ENCODE measurements around the gene MED17.

GRCh38 chr11:93849201-93849600, 65.1 kb downstream of the MED17 start:
- TF ChIP-seq EZH2 (IDR thresholded peaks at IDR 0.05; ENCODE audit: borderline replicate concordance, low read length), result no peak
- TF ChIP-seq, protein P1, sequence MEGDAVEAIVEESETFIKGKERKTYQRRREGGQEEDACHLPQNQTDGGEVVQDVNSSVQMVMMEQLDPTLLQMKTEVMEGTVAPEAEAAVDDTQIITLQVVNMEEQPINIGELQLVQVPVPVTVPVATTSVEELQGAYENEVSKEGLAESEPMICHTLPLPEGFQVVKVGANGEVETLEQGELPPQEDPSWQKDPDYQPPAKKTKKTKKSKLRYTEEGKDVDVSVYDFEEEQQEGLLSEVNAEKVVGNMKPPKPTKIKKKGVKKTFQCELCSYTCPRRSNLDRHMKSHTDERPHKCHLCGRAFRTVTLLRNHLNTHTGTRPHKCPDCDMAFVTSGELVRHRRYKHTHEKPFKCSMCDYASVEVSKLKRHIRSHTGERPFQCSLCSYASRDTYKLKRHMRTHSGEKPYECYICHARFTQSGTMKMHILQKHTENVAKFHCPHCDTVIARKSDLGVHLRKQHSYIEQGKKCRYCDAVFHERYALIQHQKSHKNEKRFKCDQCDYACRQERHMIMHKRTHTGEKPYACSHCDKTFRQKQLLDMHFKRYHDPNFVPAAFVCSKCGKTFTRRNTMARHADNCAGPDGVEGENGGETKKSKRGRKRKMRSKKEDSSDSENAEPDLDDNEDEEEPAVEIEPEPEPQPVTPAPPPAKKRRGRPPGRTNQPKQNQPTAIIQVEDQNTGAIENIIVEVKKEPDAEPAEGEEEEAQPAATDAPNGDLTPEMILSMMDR (conservative IDR thresholded peaks at IDR 0.05 in 1 of 2, IDR thresholded peaks at IDR 0.05 in 1 of 2; ENCODE audit: extremely low read depth in 1 of 2, insufficient read depth in 1 of 2, low read depth in 1 of 2, low read length in 2 of 2), result no peak

All from mammary epithelial cell (primary cell).